Natural killer cell (primary cell): ENCODE results near the gene SEC24C. TPM values are rescaled to one million over a fixed set of nuclear protein-coding genes. Genes with fewer than 3 reads are reported as not detected.
A peak's percentile ranks its signal among the peaks of the same experiment; 100 is the strongest.

ENCODE experiments used
- ATAC-seq, 3 donors: fragments of 150-1000 bp in 2 of 3; fragments of 200-7000 bp in 1 of 3; cut with Tn5 transposase; 1 replicate in 1 of 3; 2 replicates in 2 of 3; pipeline ENCODE4 v1.10.0; 2021; ENCODE audit warnings: mild to moderate bottlenecking in 2 of 3, moderate library complexity in 2 of 3
- DNase-seq, 2 donors: peaks; one replicate each; pipeline versions ENCODE4 v3.0.0 to v3.0.0-alpha.2; 2013 to 2021; ENCODE audit warnings: mixed read lengths in 1 of 2
- H3K27ac ChIP-seq: one replicate; pipeline ENCODE4 v1.5.1; 2013; ENCODE audit warnings: mild to moderate bottlenecking, low read length
- H3K27me3 ChIP-seq: one replicate; pipeline ENCODE4 v1.6.1; 2013; ENCODE audit warnings: low read length; ENCODE audit not compliant: control insufficient read depth, insufficient read depth
- H3K36me3 ChIP-seq: one replicate; pipeline ENCODE4 v1.6.1; 2013; ENCODE audit warnings: low read length; ENCODE audit not compliant: control insufficient read depth, insufficient read depth
- H3K4me1 ChIP-seq: one replicate; pipeline ENCODE4 v1.6.1; 2013; ENCODE audit warnings: low read length; ENCODE audit not compliant: control insufficient read depth, insufficient read depth
- H3K4me3 ChIP-seq: one replicate; pipeline ENCODE4 v1.5.1; 2013; ENCODE audit warnings: low read length
- H3K9me3 ChIP-seq: one replicate; pipeline ENCODE4 v1.6.1; 2013; ENCODE audit warnings: low read length; ENCODE audit not compliant: control insufficient read depth, insufficient read depth
- H3K27ac Mint-ChIP-seq, 2 donors: one replicate each; pipeline ENCODE4 v1.8.0; 2022; ENCODE audit warnings: mild to moderate bottlenecking in 2 of 2, mixed read lengths in 2 of 2, moderate library complexity in 1 of 2
- H3K27me3 Mint-ChIP-seq, 2 donors: one replicate each; pipeline ENCODE4 v1.8.0; 2022; ENCODE audit warnings: low read depth in 2 of 2, mixed read lengths in 2 of 2
- H3K36me3 Mint-ChIP-seq: one replicate; pipeline ENCODE4 v1.8.0; 2022; ENCODE audit warnings: mixed read lengths
- H3K4me1 Mint-ChIP-seq, 2 donors: one replicate each; pipeline ENCODE4 v1.8.0; 2022; ENCODE audit warnings: mixed read lengths in 2 of 2
- H3K4me3 Mint-ChIP-seq: one replicate; pipeline ENCODE4 v1.8.0; 2022; ENCODE audit warnings: mild to moderate bottlenecking, moderate library complexity, mixed read lengths
- H3K9me3 Mint-ChIP-seq, 2 donors: one replicate each; pipeline ENCODE4 v1.8.0; 2022; ENCODE audit warnings: mixed read lengths in 2 of 2
- CTCF ChIP-seq: fragments of 200-600 bp; IDR thresholded peaks from one replicate; pipeline ENCODE4 v1.8.0; 2022; ENCODE audit warnings: antibody characterized with exemption
- WGBS: methylation state at CpG from one replicate; pipeline ENCODE4 v1.1.7; 2013; ENCODE audit warnings: missing lambda C conversion rate; ENCODE audit not compliant: insufficient coverage; 5-methylcytosine and 5-hydroxymethylcytosine counted together
- intact Hi-C: fragments of 100-400 bp; cut with micrococcal nuclease; formaldehyde crosslinking; loops from one replicate; pipeline ENCODE4 v1.14.2; 2022
- total RNA-seq, 4 donors: library from RNA; stranded (reverse); fragments of 120-200 nt in 1 of 4; gene quantifications; one replicate each; pipeline versions ENCODE4 v1.2.3 to v1.2.4, GENCODE V29; 2013 to 2022

The SEC24C gene
- total RNA-seq, 3 donors from 2014 or later (not counting 1 experiment from before 2014, with no cell fraction given) = 153 to 161 (median 160) TPM

GRCh38 chr10:73801253-73801590, 57.0 kb downstream of the SEC24C start:
- no peak for TF ChIP-seq CTCF
- Mint-ChIP-seq H3K36me3 (peaks cover 11% of the 10 kb centered on the region), H3K9me3 (no peaks in the 10 kb centered on the region), H3K4me3 (no peak overlapping the region), H3K27ac (no peak overlapping the region), H3K4me1 (peaks cover 0 to 19% of the 10 kb centered on the region in 2 donors), H3K27me3 (no peaks in the 10 kb centered on the region)
- Histone ChIP-seq H3K4me1 (peaks cover 6% of the 10 kb centered on the region), H3K4me3 (no peak overlapping the region), H3K27ac (no peak overlapping the region), H3K9me3 (no peaks in the 10 kb centered on the region), H3K36me3 (peaks cover 88% of the 10 kb centered on the region), H3K27me3 (no peaks in the 10 kb centered on the region)
- DNase-seq (no peak), ATAC-seq (no peak)
- WGBS = 94% methylated on average over 13 of the region's 13 CpGs
- intact Hi-C loops = no loop called here

GRCh38 chr10:73802276-73802991, 58.3 kb downstream of the SEC24C start:
- no peak for ATAC-seq
- peak overlapping the region in 1 of 2 donors; percentile 31 for H3K27ac Mint-ChIP-seq
- DNase-seq = no peak
- peaks cover 9 to 31% of the 10 kb centered on the region in 2 donors for H3K4me1 Mint-ChIP-seq
- peaks cover 11% of the 10 kb centered on the region for H3K36me3 Mint-ChIP-seq
- Histone ChIP-seq H3K36me3 (peaks cover 88% of the 10 kb centered on the region), H3K4me3 (no peak overlapping the region), H3K9me3 (no peaks in the 10 kb centered on the region), H3K4me1 (peaks cover 18% of the 10 kb centered on the region), H3K27ac (no peak overlapping the region), H3K27me3 (no peaks in the 10 kb centered on the region)
- intact Hi-C loops = no loop called here
- 98% methylated on average over 11 of the region's 11 CpGs for WGBS
- TF ChIP-seq CTCF = no peak
- H3K27me3 Mint-ChIP-seq = no peaks in the 10 kb centered on the region
- H3K9me3 Mint-ChIP-seq = no peaks in the 10 kb centered on the region
- no peak overlapping the region for H3K4me3 Mint-ChIP-seq

GRCh38 chr10:73803680-73804286, 59.6 kb downstream of the SEC24C start:
- H3K4me3 Mint-ChIP-seq = no peak overlapping the region
- no peak for TF ChIP-seq CTCF
- H3K9me3 ChIP-seq = no peaks in the 10 kb centered on the region
- H3K27me3 Mint-ChIP-seq = no peaks in the 10 kb centered on the region
- H3K4me1 ChIP-seq = peaks cover 20% of the 10 kb centered on the region
- no peaks in the 10 kb centered on the region for H3K27me3 ChIP-seq
- H3K27ac ChIP-seq = no peak overlapping the region
- no peak overlapping the region for H3K4me3 ChIP-seq
- peaks cover 11 to 38% of the 10 kb centered on the region in 2 donors for H3K4me1 Mint-ChIP-seq
- H3K9me3 Mint-ChIP-seq = no peaks in the 10 kb centered on the region
- ATAC-seq (no peak), DNase-seq (no peak)
- intact Hi-C loops = no loop called here
- peaks cover 6% of the 10 kb centered on the region for H3K36me3 Mint-ChIP-seq
- peaks cover 86% of the 10 kb centered on the region for H3K36me3 ChIP-seq
- peak overlapping the region in 1 of 2 donors; percentile 13 for H3K27ac Mint-ChIP-seq
